GM18867 (cell line): ENCODE measurements around the gene CBX7.

Experiments
- ATAC-seq: cut with Tn5 transposase; IDR thresholded peaks from one replicate; pipeline ENCODE4 v1.9.1; 2021; ENCODE audit warnings: mild to moderate bottlenecking, moderate library complexity; ENCODE audit not compliant: unreplicated experiment

Gene CBX7

DNA sequence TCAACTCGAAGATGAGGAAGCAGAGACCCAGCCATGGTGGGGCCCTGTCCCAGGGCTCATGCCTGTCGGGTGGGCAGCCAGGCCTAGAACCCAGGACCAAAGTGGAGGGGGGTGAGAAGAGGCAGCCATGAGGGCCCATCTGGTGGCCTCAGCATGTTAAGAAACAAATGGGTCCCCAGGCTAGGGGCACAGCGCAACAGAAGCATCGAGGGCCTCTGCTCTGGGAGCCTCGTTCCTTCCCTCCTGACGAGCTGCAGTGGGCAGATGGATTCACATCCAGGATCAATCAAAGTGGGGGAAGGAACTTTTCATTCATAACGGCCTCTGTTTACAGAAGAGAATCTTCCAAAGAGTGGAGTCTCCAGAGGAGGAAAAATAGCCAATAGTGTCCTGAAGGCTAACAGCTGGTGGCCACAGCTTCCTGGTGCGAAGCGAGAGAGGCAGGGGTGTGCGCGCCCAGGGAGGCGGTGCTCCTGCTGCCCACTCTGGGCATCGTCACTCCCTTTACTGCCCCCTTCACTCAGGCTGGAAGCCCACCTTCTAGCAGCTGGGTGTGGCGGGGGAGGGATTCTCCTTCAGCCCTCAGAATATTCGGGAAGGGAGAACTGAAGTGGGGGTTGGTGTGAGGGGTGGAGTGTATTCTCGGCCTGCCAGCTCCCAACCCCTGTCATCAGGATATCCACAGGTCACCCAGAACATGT, 4.3 kb downstream of the CBX7 start:
- ATAC-seq = no peak

DNA sequence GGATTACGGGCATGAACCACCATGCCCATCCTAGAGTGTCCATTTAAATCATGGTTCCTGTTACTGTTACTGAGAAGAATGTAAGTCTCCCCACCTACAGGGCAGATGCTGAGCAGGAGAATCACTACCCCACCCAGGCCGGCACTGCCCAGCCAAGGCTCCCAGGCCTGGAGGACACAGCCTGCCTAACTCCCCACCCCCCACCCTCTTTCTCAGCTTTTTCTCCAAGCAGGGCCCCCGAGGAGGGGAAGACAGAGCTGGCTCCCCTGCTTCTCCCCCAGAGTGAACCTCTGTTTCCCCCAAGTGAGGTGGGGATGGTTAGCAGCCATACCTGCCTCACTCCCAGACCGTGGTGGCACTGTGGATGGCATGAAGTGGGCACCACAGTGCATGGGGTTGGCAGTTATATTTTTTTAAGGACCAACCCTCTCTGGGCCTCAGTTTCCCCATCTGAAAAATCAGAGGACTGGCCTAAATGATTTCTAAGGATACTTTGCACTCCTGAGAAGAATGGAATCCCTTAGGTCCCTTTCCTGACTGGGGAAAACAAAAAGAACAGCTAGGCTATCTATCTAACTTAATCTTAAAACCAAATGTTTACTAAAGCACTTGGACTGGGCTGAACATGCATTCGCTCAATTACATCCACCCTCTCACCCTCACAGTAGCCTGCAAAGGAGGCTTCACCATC, 5.0 kb downstream of the CBX7 start:
- no peak for ATAC-seq

- ATAC-seq = no peak
Measured at GRCh38 chr22:39146256-39147101, 6.0 kb downstream of the CBX7 start.

GRCh38 chr22:39144101-39144767, 8.2 kb downstream of the CBX7 start:
- peak; percentile 32 for ATAC-seq

DNA sequence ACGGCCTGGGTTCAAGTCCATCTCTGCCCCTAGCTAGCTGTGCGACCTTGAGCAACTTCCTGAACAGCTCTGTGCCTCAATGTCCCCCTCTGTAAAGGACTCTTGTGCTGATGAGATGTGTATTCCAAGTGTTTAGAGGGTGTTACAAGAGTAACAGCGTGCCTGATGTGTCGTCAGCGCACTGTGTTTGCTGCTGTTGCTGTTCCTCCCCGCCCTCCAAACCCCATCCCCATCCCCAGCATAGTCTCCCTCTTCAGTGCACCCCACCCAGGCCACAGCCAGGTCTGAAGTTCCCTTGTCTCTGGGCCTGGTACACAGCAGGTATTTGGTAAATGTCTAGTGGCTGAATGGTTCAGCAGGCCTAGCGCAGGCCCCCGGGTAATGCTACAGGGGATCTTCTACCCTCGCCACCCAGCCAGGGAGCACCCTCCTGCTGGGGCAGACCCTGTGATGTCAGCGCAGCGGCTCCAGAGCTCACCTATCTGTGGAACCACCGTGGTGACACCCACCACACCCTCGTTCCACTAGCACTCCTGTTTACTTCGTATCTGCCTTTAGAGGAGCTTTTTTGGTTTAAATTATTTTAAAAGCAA, 10.3 kb downstream of the CBX7 start:
- no peak for ATAC-seq

DNA sequence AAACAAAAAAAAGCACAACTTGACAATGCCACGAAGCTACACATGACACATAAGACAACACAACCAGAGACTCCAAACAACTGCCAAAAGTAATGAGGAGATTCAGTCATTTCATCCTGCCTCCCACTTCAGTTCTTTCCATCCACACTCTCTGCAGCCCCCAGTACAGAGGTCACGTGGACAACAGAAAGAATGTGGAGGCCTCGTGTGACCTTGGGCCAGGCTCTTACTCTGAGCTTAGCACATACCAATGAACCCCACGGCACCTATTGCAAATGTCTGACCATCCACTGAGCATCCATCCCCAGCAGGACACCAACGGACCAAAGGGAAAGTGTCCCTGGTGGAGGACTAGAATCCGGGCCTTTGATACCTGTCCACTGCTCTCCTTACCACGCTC, 12.5 kb downstream of the CBX7 start:
- ATAC-seq = no peak

GRCh38 chr22:39138357-39138997, 14.0 kb downstream of the CBX7 start:
- no peak for ATAC-seq

- ATAC-seq = no peak
Measured at GRCh38 chr22:39136317-39136716, 16.2 kb downstream of the CBX7 start.

DNA sequence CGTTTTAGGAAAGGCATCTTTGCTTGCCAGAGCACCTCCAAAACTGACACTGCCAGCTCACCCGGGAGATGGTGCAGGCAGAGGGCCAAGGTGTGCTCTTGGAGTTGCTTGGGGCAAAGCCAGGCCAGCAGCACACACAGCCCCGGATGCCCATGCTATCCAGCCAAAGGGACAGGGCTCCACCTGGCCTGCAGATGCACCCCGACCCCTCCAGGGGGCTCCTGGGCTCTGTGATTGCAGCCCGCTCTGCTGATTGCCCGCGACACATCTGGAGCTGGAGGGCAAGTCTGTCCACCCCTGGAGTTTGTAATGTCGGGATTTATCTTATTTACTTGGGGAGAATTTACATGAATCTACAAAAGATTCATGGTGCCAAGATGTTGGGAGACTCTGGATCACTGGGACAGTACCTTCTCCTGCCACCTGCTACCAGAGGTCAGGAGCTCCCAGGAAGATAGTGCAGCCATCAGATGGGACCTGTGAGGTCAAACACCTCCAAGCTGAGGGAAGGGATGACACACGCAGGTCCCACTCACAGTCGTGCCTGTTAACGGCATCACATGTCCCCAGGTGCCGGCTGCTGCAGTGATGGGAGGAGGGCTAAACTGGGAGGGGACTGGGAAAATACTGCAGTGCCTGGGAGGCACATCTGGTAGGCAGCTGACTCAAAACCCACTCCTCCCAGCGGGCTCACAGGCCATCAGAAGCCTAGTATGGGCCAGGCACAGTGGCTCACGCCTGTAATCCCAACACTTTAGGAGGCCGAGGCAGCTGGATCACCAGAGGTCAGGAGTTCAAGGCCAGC, 17.2 kb downstream of the CBX7 start:
- no peak for ATAC-seq

DNA sequence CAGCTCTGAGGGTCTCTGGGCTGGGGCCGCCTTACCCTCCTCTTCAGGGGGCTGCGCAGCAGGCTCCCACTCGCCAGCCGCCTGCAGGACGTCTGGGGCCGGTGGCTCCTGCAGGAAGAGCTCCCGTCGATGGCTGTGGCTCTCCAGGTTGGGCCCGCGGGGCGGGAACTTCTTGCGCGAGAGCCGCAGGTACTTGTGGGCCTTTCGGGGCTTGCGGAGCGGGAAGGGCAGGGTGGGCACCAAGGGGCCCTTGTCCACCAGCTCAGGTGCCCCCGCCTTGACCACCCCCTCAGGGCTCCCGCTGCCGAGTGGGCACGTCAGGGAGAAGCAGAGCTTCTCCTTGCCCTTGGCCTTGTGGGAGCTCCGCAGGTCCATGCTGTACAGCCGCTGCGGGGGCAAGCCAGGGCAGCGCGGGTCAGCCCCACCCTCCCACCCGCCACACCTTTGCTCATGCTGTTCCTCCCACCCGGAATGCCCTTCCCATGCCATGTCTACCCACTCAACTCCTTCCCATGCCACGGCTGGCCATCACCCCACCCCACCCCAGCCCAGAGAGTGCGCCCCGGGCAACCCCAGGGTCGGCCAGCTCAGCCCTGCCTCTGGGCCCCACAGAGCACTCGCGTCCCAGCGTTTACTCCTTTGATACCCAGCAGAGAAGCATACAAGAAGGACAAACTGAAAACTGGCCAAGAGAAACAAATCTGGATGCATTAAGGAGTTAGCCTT, 18.0 kb downstream of the CBX7 start:
- no peak for ATAC-seq

DNA sequence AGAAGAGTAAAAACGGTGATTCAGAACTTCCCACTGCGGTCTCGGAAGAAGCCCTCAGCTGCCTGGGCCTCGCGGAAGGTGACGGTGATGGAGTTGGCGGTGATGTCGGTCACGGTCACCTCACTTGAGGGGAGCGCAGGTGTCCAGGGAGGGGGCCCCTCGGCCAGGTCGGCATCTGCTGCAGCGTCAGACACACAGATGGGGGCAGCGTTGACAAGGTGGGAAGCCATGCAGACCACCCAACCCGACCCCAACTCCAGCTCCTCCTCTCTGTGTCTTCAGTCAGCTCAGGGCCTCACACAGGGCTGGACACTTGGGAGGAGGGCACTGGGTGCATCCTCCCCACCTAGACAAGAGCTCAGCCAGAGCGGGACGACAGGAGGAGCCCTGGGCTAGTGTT, 18.6 kb downstream of the CBX7 start:
- ATAC-seq = no peak

- ATAC-seq = no peak
Measured at GRCh38 chr22:39132871-39133524, 19.5 kb downstream of the CBX7 start.

GRCh38 chr22:39132281-39132680, 20.2 kb downstream of the CBX7 start:
- no peak for ATAC-seq

DNA sequence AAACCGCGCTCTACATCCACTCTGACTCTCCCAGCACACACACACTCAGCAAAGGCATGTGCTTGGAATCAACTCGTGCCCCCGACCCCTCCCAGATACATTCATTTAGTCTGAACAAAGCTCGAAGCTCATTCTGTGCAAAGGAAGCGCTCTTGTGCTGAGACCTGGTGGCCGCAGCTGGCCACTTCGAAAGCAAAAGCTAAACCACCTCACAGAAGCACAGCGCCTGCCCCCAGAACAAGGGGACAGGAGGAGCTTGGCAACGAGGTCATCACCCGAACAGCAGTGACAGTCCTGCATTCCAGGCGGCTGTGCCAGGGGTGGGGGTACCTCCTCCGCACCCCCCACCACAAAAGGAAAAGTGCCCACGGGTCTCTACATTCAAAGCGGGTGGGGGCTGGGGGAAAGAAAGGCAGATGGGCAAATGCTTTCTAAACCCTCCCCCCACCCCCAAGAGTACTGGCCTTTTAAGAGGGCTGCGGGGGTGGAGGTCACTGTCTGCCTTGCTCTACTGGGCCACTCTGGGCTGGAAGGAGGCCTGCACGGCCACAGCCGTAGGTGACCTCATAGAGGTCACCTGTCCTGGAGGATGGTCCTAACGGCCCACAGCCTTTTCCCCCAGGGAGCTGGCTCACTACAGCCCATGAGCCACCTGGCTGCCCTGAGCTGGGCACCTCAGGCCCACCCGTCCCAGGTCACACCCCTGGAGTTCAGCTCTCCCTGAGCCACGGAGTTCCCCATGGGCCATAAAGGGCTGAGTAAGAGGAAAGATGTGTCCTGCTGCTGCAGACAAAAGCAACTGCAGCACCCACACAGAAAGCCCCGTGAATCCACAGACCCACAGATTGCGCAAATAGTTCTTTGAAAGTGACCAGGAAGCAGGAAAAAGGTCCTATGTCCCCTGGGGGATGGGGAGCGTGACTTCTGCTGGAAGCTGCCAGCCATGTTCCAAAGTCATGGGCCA, 21.3 kb downstream of the CBX7 start:
- no peak for ATAC-seq

- no peak for ATAC-seq
Measured at GRCh38 chr22:39130152-39130704, 22.3 kb downstream of the CBX7 start.

- no peak for ATAC-seq
Measured at GRCh38 chr22:39129746-39130145, 22.7 kb downstream of the CBX7 start.

DNA sequence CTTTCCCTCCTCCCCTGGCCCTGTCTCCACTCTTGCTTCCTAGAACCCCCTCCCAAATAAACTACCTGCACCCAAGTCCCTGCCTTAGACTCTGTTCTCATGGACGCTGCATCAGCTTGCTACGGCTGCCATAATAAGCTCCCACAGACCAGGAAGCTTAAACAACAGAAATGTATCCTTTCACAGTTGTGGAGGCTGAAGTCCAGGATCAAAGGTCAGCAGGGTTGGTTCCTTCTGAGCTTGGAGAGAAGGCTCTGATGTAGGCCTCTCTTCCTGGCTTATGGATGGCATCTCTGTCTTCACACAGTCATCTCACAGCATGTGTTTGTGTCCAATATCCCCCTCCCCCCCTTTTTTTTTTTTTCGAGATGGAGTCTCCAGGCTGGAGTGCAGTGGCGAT, 23.4 kb downstream of the CBX7 start:
- no peak for ATAC-seq
